Esophagus squamous epithelium (tissue), 4 donors: ENCODE data around the gene RGR.

Experiments used
- CTCF ChIP-seq, 6 experiments: fragments of 450-650 bp in 4 of 6; fragments of 200-600 bp in 2 of 6; sonication (generic) in 2 of 6; IDR thresholded peaks; one replicate each; pipeline ENCODE4 v1.5.1; 2016 to 2019; ENCODE audit warnings: antibody characterized with exemption in 6 of 6, mild to moderate bottlenecking in 4 of 6, moderate library complexity in 4 of 6
- POLR2A ChIP-seq, 4 donors: fragments of 450-650 bp; IDR thresholded peaks; one replicate each; pipeline ENCODE4 v1.6.1; 2017; ENCODE audit warnings: antibody characterized with exemption in 4 of 4, mild to moderate bottlenecking in 4 of 4, moderate library complexity in 3 of 4

DNA sequence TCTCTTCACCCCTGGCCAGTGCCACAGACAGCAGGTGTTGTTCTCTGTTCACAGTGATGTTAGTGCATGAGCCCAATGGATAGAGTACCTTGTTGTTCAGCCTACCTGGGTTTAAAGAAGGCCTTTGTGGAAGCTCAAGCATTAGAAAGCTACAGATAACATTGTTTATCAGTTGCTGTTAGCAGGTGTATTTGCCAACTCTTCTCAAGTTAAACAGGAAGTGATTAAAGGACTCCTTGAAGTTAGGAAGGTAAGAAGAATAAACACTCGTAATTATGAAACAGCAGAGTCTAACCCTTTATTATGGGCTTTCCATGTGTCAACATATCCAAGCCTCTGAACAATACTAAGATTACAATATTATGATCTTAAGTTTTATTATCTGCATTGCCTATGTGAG lies 25.9 kb downstream of the RGR start:
- no peak for TF ChIP-seq CTCF (IDR thresholded peaks at IDR 0.05)
- no peak for TF ChIP-seq POLR2A (IDR thresholded peaks at IDR 0.05)
